IMR-90 (cell line): ENCODE measurements around the gene SMAD2. TPM values are rescaled to one million over a fixed set of nuclear protein-coding genes. Genes with fewer than 3 reads are reported as not detected.
"Not testable (repeated sequence)": the region's sequence is repeated elsewhere in the genome, so short reads cannot be mapped to it uniquely, and the experiment has no call there.

Experiments used
- ATAC-seq: fragments of 200-7000 bp; cut with Tn5 transposase; 2 replicates; pipeline ENCODE4 v1.9.1; 2020; ENCODE audit warnings: low read depth, mild to moderate bottlenecking, moderate library complexity
- BruUV-seq: library from RNA; stranded (reverse); fragments of 400-500 nt; replicated peaks from 2 replicates; lab custom pipeline; 2021; lab: Mats Ljungman, UMichigan
- CTCF ChIA-PET: fragments of 300-600 bp; formaldehyde crosslinking; extraction: SDS; loops from one replicate; lab custom pipeline; 2021; ENCODE audit warnings: antibody characterized with exemption; lab: Yijun Ruan, JAX
- POLR2A ChIA-PET: fragments of 300-600 bp; sonication (Branson Sonifier 250); formaldehyde crosslinking; loops from one replicate; lab custom pipeline; 2022; ENCODE audit warnings: antibody characterized with exemption; ENCODE audit not compliant: unreplicated experiment; lab: Charles Lee
- DNase-seq: peaks from one replicate; pipeline ENCODE4 v3.0.0; 2013
- H2AFZ ChIP-seq: replicated peaks from 2 replicates; pipeline ENCODE3; 2013; ENCODE audit warnings: low read length, mild to moderate bottlenecking; ENCODE audit not compliant: poor library complexity
- H2AK5ac ChIP-seq: 2 replicates; pipeline ENCODE4 v1.6.1; 2013; ENCODE audit warnings: low read depth, low read length, inconsistent platforms
- H2AK9ac ChIP-seq: replicated peaks from 2 replicates; pipeline ENCODE3; 2013; ENCODE audit warnings: mild to moderate bottlenecking, low read depth, low read length, moderate library complexity; ENCODE audit not compliant: poor library complexity
- H2BK120ac ChIP-seq: 2 replicates; pipeline ENCODE4 v1.6.1; 2013; ENCODE audit warnings: low read depth, low read length, inconsistent platforms
- H2BK15ac ChIP-seq: 3 replicates; pipeline ENCODE4 v1.6.1; 2013; ENCODE audit warnings: low read depth, low read length, inconsistent platforms
- H2BK20ac ChIP-seq: 2 replicates; pipeline ENCODE4 v1.6.1; 2013; ENCODE audit warnings: low read depth, mild to moderate bottlenecking, inconsistent platforms, low read length, moderate library complexity
- H2BK5ac ChIP-seq: 2 replicates; pipeline ENCODE4 v1.6.1; 2013; ENCODE audit warnings: mild to moderate bottlenecking, low read depth, low read length, inconsistent platforms; ENCODE audit not compliant: poor library complexity, severe bottlenecking
- H3K14ac ChIP-seq: replicated peaks from 2 replicates; pipeline ENCODE4 v1.6.1; 2013; ENCODE audit warnings: low read depth, low read length, inconsistent platforms
- H3K18ac ChIP-seq: 2 replicates; pipeline ENCODE4 v1.6.1; 2013; ENCODE audit warnings: low read depth, low read length, control low read depth
- H3K23ac ChIP-seq: 2 replicates; pipeline ENCODE4 v1.6.1; 2013; ENCODE audit warnings: low read depth, low read length, inconsistent platforms
- H3K27ac ChIP-seq: 2 replicates; pipeline ENCODE4 v1.5.1; 2013; ENCODE audit warnings: mild to moderate bottlenecking, control low read depth, low read length; ENCODE audit not compliant: insufficient read depth
- H3K27me3 ChIP-seq: 2 replicates; pipeline ENCODE4 v1.6.1; 2013; ENCODE audit warnings: low read length; ENCODE audit not compliant: control insufficient read depth, insufficient read depth
- H3K36me3 ChIP-seq: 2 replicates; pipeline ENCODE4 v1.6.1; 2013; ENCODE audit warnings: low read length, mixed read lengths; ENCODE audit not compliant: control insufficient read depth, insufficient read depth
- H3K4ac ChIP-seq: 2 replicates; pipeline ENCODE4 v1.6.1; 2013; ENCODE audit warnings: low read depth, low read length, inconsistent platforms
- H3K4me1 ChIP-seq: 2 replicates; pipeline ENCODE4 v1.6.1; 2013; ENCODE audit warnings: low read length, mixed read lengths; ENCODE audit not compliant: control insufficient read depth, insufficient read depth
- H3K4me2 ChIP-seq: 2 replicates; pipeline ENCODE4 v1.6.1; 2013; ENCODE audit warnings: low read depth, mild to moderate bottlenecking, control low read depth, low read length, moderate library complexity
- H3K4me3 ChIP-seq: 2 replicates; pipeline ENCODE4 v1.5.1; 2013; ENCODE audit warnings: low read depth, mild to moderate bottlenecking, control low read depth, low read length, moderate library complexity; ENCODE audit not compliant: insufficient read depth
- H3K56ac ChIP-seq: 2 replicates; pipeline ENCODE4 v1.6.1; 2013; ENCODE audit warnings: low read length, inconsistent platforms; ENCODE audit not compliant: insufficient read depth; ENCODE audit errors: extremely low read depth
- H3K79me1 ChIP-seq, 2 experiments: 2 replicates each; pipeline ENCODE4 v1.6.1; 2013; ENCODE audit warnings: low read length in 2 of 2, inconsistent platforms in 1 of 2, low read depth in 1 of 2
- H3K9ac ChIP-seq: 2 replicates; pipeline ENCODE4 v1.6.1; 2013; ENCODE audit warnings: low read depth, low read length, control low read depth
- H3K9me1 ChIP-seq: 2 replicates; pipeline ENCODE4 v1.6.1; 2013; ENCODE audit warnings: low read length, inconsistent platforms; ENCODE audit not compliant: insufficient read depth
- H3K9me3 ChIP-seq: 2 replicates; pipeline ENCODE4 v1.6.1; 2013; ENCODE audit warnings: low read length; ENCODE audit not compliant: control insufficient read depth, insufficient read depth
- H4K20me1 ChIP-seq: 2 replicates; pipeline ENCODE4 v1.6.1; 2013; ENCODE audit warnings: low read length, inconsistent platforms; ENCODE audit not compliant: insufficient read depth
- H4K5ac ChIP-seq: 2 replicates; pipeline ENCODE4 v1.6.1; 2013; ENCODE audit warnings: mild to moderate bottlenecking, low read depth, low read length, control low read depth
- H4K8ac ChIP-seq, 2 experiments: 2 replicates each; pipeline ENCODE4 v1.6.1; 2013; ENCODE audit warnings: low read depth in 2 of 2, low read length in 2 of 2, control low read depth in 1 of 2, inconsistent platforms in 1 of 2
- H4K91ac ChIP-seq: 2 replicates; pipeline ENCODE4 v1.6.1; 2013; ENCODE audit warnings: low read depth, low read length, inconsistent platforms; ENCODE audit not compliant: insufficient read depth
- WGBS, 2 experiments: methylation state at CpG; one replicate each; pipeline versions ENCODE4 v1.1.5 to v1.1.7; 2013; ENCODE audit warnings: missing lambda C conversion rate in 2 of 2; ENCODE audit not compliant: insufficient read length in 1 of 2; ENCODE audit errors: extremely low coverage in 2 of 2; 5-methylcytosine and 5-hydroxymethylcytosine counted together
- dilution Hi-C: fragments of 300-500 bp; cut with HindIII; formaldehyde crosslinking; loops from one replicate; pipeline ENCODE4 v1.14.3; 2018; ENCODE audit warnings: low sequenced_read_pairs; ENCODE audit not compliant: unreplicated experiment
- in situ Hi-C: fragments of 300-500 bp; cut with MboI; formaldehyde crosslinking; loops from 3 replicates; pipeline ENCODE4 v1.14.3; 2019; ENCODE audit warnings: low sequenced_read_pairs, inconsistent platforms, mixed read lengths
- intact Hi-C: fragments of 100-400 bp; cut with micrococcal nuclease; formaldehyde crosslinking; loops from 2 replicates; pipeline ENCODE4 v1.10.0; 2022
- polyA plus RNA-seq, 3 experiments: library from polyadenylated mRNA; depleted of rRNA; stranded (reverse); fragments of >200 nt; gene quantifications; 2 replicates each; pipeline ENCODE4 v1.2.3, GENCODE V29; 2012; ENCODE audit warnings: low replicate concordance in 1 of 3
- total RNA-seq: library from RNA; depleted of rRNA; stranded (reverse); fragments of >200 nt; gene quantifications from 2 replicates; pipeline ENCODE4 v1.2.3, GENCODE V29; 2012

The SMAD2 gene
- total and polyA plus RNA-seq, 2 of the 4 experiments (the other 2 are of a cell fraction), result 41.7 to 171 TPM

- H3K4me1 ChIP-seq, H3K56ac ChIP-seq, H3K27ac ChIP-seq, CTCF ChIA-PET, intact Hi-C loops, H3K9me1 ChIP-seq, H3K23ac ChIP-seq, ATAC-seq, H3K4ac ChIP-seq, H3K79me1 ChIP-seq, H3K27me3 ChIP-seq, dilution Hi-C loops, H2AK9ac ChIP-seq, H3K18ac ChIP-seq, H2AK5ac ChIP-seq, H4K8ac ChIP-seq, in situ Hi-C loops, BruUV-seq, H4K91ac ChIP-seq, H2BK120ac ChIP-seq, H4K20me1 ChIP-seq, H2AFZ ChIP-seq, H4K5ac ChIP-seq, H3K4me2 ChIP-seq, H3K4me3 ChIP-seq, H2BK15ac ChIP-seq, H2BK20ac ChIP-seq, H3K36me3 ChIP-seq, H3K14ac ChIP-seq, H2BK5ac ChIP-seq, POLR2A ChIA-PET, H3K9ac ChIP-seq, DNase-seq, H3K9me3 ChIP-seq: not testable (repeated sequence)
- WGBS, 2 experiments, result 100% methylated on average over 4 of the region's 34 CpGs; no CpG with 5 or more reads in 1 of the 2 experiments
These were observed 102.4 kb downstream of the SMAD2 start for GRCh38 chr18:47828031-47828430.
